HepG2 (cell line): ENCODE measurements around the gene GOLT1A. TPM values are rescaled to one million over a fixed set of nuclear protein-coding genes. Genes with fewer than 3 reads are reported as not detected.

ENCODE experiments used
- KMT2B ChIP-seq: IDR thresholded peaks from 2 replicates; pipeline ENCODE4 v1.6.1; 2016; ENCODE audit warnings: missing genetic modification reagents, missing compliant biosample characterization
- LCORL ChIP-seq, 2 experiments: fragments of 450-650 bp in 1 of 2; sonication (generic) in 1 of 2; formaldehyde crosslinking in 1 of 2; IDR thresholded peaks; 2 replicates each; pipeline versions ENCODE4 v1.5.0 to v1.6.1; 2017 to 2020; ENCODE audit warnings: antibody characterized with exemption in 1 of 2, missing genetic modification reagents in 1 of 2
- MIER2 ChIP-seq: IDR thresholded peaks from 2 replicates; pipeline ENCODE4 v1.6.1; 2016; ENCODE audit warnings: missing biosample characterization, missing genetic modification reagents
- NKX3-1 ChIP-seq: sonication (generic); formaldehyde crosslinking; IDR thresholded peaks from 2 replicates; pipeline ENCODE4 v1.5.0; 2020; ENCODE audit warnings: missing genetic modification reagents
- PCBP2 ChIP-seq: fragments of 200-400 bp; formaldehyde crosslinking; optimal IDR thresholded peaks from 2 replicates; pipeline ENCODE3; 2018; ENCODE audit warnings: low read length, low read depth; ENCODE audit not compliant: poor library complexity, severe bottlenecking
- PHF8 ChIP-seq: sonication (generic); formaldehyde crosslinking; IDR thresholded peaks from 2 replicates; pipeline ENCODE4 v1.5.0; 2020; ENCODE audit warnings: missing genetic modification reagents
- SNRNP70 ChIP-seq: fragments of 200-400 bp; formaldehyde crosslinking; IDR thresholded peaks from 2 replicates; pipeline ENCODE4 v1.6.1; 2017; ENCODE audit warnings: mild to moderate bottlenecking, low read depth, low read length, moderate library complexity
- STAT6 ChIP-seq: sonication (generic); formaldehyde crosslinking; IDR thresholded peaks from 2 replicates; pipeline ENCODE4 v1.4.0; 2020; ENCODE audit warnings: missing genetic modification reagents, mild to moderate bottlenecking, borderline replicate concordance
- TAF1 ChIP-seq: sonication (generic); formaldehyde crosslinking; IDR thresholded peaks from 2 replicates; pipeline ENCODE4 v1.4.0; 2020; ENCODE audit warnings: missing genetic modification reagents
- YEATS2 ChIP-seq: sonication (generic); formaldehyde crosslinking; IDR thresholded peaks from 2 replicates; pipeline ENCODE4 v1.4.0; 2020; ENCODE audit warnings: missing genetic modification reagents, borderline replicate concordance
- ZBTB34 ChIP-seq: sonication (generic); formaldehyde crosslinking; IDR thresholded peaks from 2 replicates; pipeline ENCODE4 v1.8.0; 2022; ENCODE audit warnings: mild to moderate bottlenecking, missing genetic modification reagents
- ZBTB37 ChIP-seq: sonication (generic); formaldehyde crosslinking; IDR thresholded peaks from 2 replicates; pipeline ENCODE4 v1.4.0; 2020; ENCODE audit warnings: mild to moderate bottlenecking, missing genetic modification reagents
- ZC3H4 ChIP-seq: sonication (generic); formaldehyde crosslinking; IDR thresholded peaks from 2 replicates; pipeline ENCODE4 v1.4.0; 2020; ENCODE audit warnings: missing genetic modification reagents, borderline replicate concordance
- ZNF124 ChIP-seq: sonication (generic); formaldehyde crosslinking; IDR thresholded peaks from 2 replicates; pipeline ENCODE4 v1.4.0; 2020; ENCODE audit warnings: missing genetic modification reagents
- ZNF569 ChIP-seq: sonication (generic); formaldehyde crosslinking; IDR thresholded peaks from 2 replicates; pipeline ENCODE4 v1.5.0; 2020; ENCODE audit warnings: mild to moderate bottlenecking, missing genetic modification reagents, moderate library complexity, borderline replicate concordance
- ZNF609 ChIP-seq: sonication (generic); formaldehyde crosslinking; IDR thresholded peaks from 2 replicates; pipeline ENCODE4 v1.4.0; 2020; ENCODE audit warnings: mild to moderate bottlenecking, missing genetic modification reagents, borderline replicate concordance
- ZNF740 ChIP-seq: sonication (generic); formaldehyde crosslinking; IDR thresholded peaks from 2 replicates; pipeline ENCODE4 v1.4.0; 2020; ENCODE audit warnings: missing genetic modification reagents
- polyA plus RNA-seq, 8 experiments: library from polyadenylated mRNA; depleted of rRNA in 3 of 8; stranded (reverse) in 7 of 8; unstranded in 1 of 8; fragments of >200 nt; fragmentation: Illumina TruSeq in 4 of 8; extraction: Trizol in 4 of 8; gene quantifications; 2 replicates each; pipeline versions ENCODE4 v1.2.1 to v1.2.3, GENCODE V29; 2011 to 2016; ENCODE audit warnings: low read depth in 4 of 8, missing spikeins in 1 of 8, mixed read lengths in 1 of 8; ENCODE audit not compliant: insufficient read depth in 1 of 8
- total RNA-seq, 5 experiments: library from RNA; depleted of rRNA; stranded (reverse); fragments of >200 nt; fragmentation: Illumina TruSeq; extraction: Trizol; gene quantifications; 2 replicates each; pipeline ENCODE4 v1.2.3, GENCODE V29; 2016; ENCODE audit warnings: low read depth in 1 of 5

The GOLT1A gene
- total and polyA plus RNA-seq, 2 of the 13 experiments (the other 11 are each of a cell fraction or from before 2014, with no cell fraction given) = 25.8 to 28.0 TPM

- TF ChIP-seq LCORL (IDR thresholded peaks at IDR 0.05) (no peak), LCORL (CRISPR knock-in tag; IDR thresholded peaks at IDR 0.05) (no peak), PHF8 (CRISPR knock-in tag) (peak; percentile 48; the same call in 1 of the 2 replicates), ZNF124 (no peak), ZC3H4 (CRISPR knock-in tag) (no peak), TAF1 (no peak), ZNF740 (CRISPR knock-in tag) (peak; percentile 33; the same call in 1 of the 2 replicates), ZNF609 (0 out of 2 replicates have a peak, but pooled peaks have one; percentile 32), PCBP2 (no peak), ZBTB34 (CRISPR knock-in tag) (no peak), YEATS2 (CRISPR knock-in tag) (no peak), KMT2B (no peak), SNRNP70 (no peak), NKX3-1 (CRISPR knock-in tag) (no peak), ZNF569 (CRISPR knock-in tag) (no peak), ZBTB37 (CRISPR knock-in tag) (no peak), STAT6 (CRISPR knock-in tag) (no peak), MIER2 (CRISPR knock-in tag) (no peak)
Measured at GRCh38 chr1:204190212-204191211, 23.3 kb downstream of the GOLT1A start (continued).
